ENCODE results near the gene PFKFB1.

GRCh38 chrX:54909941-54910340, 84.0 kb downstream of the PFKFB1 start:
- TF ChIP-seq TAF1 (IDR thresholded peaks at IDR 0.05; ENCODE audit: borderline replicate concordance, low read depth, low read length), result no peak
- TF ChIP-seq POLR2A (IDR thresholded peaks at IDR 0.05; ENCODE audit: low read depth, low read length), result no peak
- no peak for TF ChIP-seq POLR2AphosphoS5 (IDR thresholded peaks at IDR 0.05; ENCODE audit: low read depth, low read length)

All from GM12892 (cell line).